ENCODE data around the gene C1orf185.
"Not testable (repeated sequence)": the region's sequence is repeated elsewhere in the genome, so short reads cannot be mapped to it uniquely, and the experiment has no call there.

The C1orf185 gene
- 0 to 0.04 (median 0) reads per million in 18 experiments for total RNA-seq

- no peak for DNase-seq
Observed at GRCh38 chr1:51101976-51102375, at the start of gene C1orf185. C1orf185 (plus strand) TSS chr1:51102228; CDS start chr1:51102234, 6 bp downstream.

GRCh38 chr1:51058858-51059257 is 43.2 kb upstream of the C1orf185 start:
- DNase-seq = peak in 1 of 2 donors; percentile 13

- no peak for DNase-seq
Observed at GRCh38 chr1:51061231-51061918, 40.7 kb upstream of the C1orf185 start.

- DNase-seq = no peak
Observed at GRCh38 chr1:51063121-51063520, 38.9 kb upstream of the C1orf185 start.

DNA sequence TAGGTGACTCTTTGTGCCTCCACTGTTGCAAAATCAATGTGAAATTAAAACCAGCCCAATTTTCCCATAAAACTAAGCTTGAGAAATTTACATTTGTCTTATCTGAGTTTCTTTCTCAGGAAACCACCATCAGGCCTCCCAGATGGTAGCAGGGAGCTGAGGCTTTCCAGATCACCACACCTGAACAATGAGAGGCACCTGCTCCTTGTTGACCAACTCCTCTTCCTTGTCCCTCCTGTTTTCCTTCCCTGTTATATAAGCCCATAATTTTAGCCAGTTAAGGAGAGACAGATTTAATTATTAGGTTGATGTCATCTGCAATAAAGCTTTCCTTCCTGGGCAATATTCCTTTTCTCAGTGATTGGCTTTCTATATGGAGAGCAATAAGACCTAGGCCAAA is 32.0 kb upstream of the C1orf185 start:
- DNase-seq = no peak

- DNase-seq = no peak
Observed at GRCh38 chr1:51070640-51071039, 31.4 kb upstream of the C1orf185 start.

GRCh38 chr1:51071291-51072042 is 30.6 kb upstream of the C1orf185 start:
- no peak for DNase-seq

- DNase-seq = no peak
Observed at GRCh38 chr1:51072043-51072439, 30.0 kb upstream of the C1orf185 start.

GRCh38 chr1:51072651-51073050 is 29.4 kb upstream of the C1orf185 start:
- no peak for DNase-seq

DNA sequence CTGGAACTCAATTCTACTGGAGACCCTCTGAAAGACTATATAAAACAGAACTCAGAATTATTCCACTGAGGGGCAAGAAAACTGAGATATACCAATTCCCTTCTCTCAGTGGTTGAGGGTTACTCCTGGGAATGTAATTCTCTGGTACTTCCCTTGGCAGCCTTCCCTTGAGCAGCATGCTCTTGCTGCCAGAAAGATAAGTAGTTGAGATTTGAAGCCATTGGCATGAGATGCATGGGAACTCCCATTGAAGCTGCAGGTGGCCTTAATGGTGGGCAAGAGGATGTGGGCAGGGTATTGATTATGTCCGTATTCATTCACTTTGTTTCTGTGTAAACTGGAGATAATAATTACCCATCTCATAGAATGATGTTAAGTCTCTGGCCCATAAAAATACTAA is 28.6 kb upstream of the C1orf185 start:
- DNase-seq = no peak

GRCh38 chr1:51086496-51087271 is 15.3 kb upstream of the C1orf185 start:
- DNase-seq = no peak

DNA sequence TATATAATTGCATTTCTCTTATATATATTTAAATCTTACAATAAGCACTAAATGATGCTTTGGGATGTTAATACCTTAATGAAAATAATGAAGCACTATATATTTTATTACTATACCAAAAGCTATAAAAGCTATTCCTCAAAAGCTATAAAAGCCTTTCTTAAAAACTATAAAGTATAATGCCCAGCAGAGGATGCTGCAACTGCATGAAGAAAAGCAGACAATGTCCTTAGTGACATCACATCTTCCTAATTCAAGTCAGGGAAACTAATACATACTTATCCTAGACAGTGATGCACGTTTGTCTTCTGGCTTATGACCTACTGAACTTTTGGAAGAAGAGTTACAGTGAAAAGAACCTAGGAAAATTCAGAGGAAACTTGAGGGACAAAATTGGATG is 13.6 kb upstream of the C1orf185 start:
- DNase-seq = peak; percentile 49

DNA sequence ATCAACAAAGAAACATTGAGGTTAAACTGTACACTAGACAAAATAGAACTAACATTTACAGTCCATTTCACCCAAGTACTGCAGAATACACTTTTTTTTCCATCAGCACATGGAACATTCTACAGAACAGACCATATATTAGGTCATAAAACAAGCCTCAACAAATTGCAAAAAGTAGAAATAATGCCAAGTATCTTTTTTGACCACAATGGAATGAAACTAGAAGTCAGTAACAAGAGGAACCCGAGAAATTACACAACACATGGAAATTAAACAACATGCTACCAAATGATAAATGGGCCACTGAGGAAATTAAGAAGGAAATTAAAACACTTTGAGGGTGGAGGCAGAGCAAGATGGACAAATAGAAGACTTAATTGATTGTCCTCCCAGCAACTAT is 8.4 kb upstream of the C1orf185 start:
- peak; percentile 15 to 72 for DNase-seq

- peak; percentile 13 to 69 for DNase-seq
Observed at GRCh38 chr1:51097171-51097570, 4.9 kb upstream of the C1orf185 start.

DNA sequence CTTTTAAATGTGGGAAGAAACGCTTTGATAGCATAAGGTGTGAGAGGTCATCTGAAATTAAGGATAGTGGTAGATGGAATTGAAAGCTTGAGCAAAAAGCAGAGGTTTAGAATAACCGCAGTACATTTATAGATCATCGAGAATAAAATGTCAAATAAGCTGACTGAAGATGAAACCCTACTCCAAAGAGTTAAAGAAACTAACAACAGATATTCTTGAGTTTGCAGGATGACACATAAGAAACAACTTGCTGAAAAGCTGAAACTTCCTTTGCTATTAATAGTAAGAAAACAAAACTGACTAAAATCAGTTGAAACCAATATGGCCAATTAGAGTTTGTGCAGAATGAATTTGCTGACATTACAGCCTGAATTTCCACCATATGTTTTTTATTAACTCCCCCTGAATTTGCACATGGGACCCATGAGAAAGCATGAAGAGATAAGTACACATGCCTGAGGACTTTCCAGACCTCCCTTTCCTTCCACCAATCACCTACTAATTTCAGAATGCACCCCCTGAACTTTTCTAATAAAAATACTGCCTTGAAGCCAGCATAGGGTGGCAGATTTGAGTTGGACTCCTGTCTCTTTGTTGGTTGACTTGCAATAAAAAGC is 1.7 kb upstream of the C1orf185 start:
- DNase-seq = no peak

DNA sequence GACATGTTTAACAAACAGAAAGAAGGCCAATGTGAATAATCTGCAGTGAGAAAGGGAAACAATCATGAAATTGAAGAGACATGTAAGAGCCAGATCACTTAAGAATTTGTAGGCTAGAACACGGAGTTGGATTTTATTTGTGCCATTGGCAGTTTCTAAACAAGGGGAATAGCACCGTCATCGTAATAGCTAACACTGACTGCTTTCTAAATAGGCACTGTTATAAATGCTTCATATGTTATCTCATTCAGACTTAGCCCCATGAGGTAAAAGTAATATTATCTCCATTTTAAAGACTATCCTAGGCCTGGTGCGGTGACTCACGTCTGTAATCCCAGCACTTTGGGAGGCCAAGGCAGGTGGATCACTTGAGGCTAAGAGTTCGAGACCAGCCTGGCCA is 12.1 kb downstream of the C1orf185 start:
- no peak for DNase-seq

GRCh38 chr1:51115714-51116404 is 13.8 kb downstream of the C1orf185 start:
- DNase-seq = no peak

- DNase-seq = no peak
Observed at GRCh38 chr1:51119331-51119730, 17.3 kb downstream of the C1orf185 start.

- no peak for DNase-seq
Observed at GRCh38 chr1:51120629-51121028, 18.6 kb downstream of the C1orf185 start.

GRCh38 chr1:51127152-51127551 is 25.1 kb downstream of the C1orf185 start:
- not testable (repeated sequence) for DNase-seq

DNA sequence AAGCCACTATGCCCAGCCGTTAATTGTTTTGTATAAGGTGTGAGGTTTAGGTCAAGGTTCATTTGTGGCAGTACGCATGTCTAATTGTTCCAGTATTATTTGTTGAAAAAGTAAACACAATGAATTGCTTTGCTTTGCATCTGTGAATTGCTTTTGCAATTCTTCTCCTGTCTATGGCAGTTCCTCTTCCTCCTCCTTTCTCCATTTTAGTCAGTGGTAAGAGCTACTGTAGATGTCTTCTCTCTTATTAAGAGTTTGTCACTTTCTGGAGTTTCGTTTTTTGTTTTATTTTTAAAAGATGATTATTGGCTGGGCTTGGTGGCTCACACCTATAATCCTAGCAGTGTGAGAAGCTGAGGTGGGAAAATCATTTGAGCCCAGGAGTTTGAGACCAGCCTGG is 29.2 kb downstream of the C1orf185 start:
- no peak for DNase-seq

DNA sequence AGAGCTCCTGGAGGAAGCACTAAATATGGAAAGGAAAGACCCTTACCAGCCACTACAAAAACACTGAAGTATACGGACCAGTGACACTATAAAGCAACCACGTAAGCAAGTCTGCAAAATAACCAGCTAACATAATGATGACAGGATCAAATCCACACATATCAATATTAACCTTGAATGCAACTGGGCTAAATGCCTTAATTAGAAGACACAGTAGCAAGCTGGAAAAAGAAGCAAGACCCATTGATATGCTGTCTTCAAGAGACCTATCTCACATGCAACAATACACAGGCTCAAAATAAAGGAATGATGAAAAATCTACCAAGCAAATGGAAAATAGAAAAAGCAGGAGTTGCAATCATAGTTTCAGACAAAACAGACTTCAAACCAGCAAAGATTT is 31.0 kb downstream of the C1orf185 start:
- no peak for DNase-seq

All from inflammatory macrophage (primary cell).